Muscle of arm (tissue), 12 donors: Measurements from ENCODE around the gene LCN6. TPM values are rescaled to one million over a fixed set of nuclear protein-coding genes. Genes with fewer than 3 reads are reported as not detected.

Source experiments
- DNase-seq: peaks from one replicate; pipeline ENCODE4 v3.0.0-alpha.2; 2013
- polyA plus RNA-seq, 12 donors: library from polyadenylated mRNA; unstranded; fragments of 120-200 nt; gene quantifications; one replicate each; pipeline ENCODE4 v1.2.1, GENCODE V29; 2013; ENCODE audit not compliant: insufficient read length in 12 of 12

LCN6 gene
- polyA plus RNA-seq, 12 donors = 0.21 to 0.40 TPM; not detected in 10

GRCh38 chr9:136744773-136745172, 3.6 kb downstream of the LCN6 start:
- DNase-seq = no peak

- DNase-seq = no peak
Measured at GRCh38 chr9:136743639-136744211, 4.6 kb downstream of the LCN6 start.

GRCh38 chr9:136742591-136743391, 5.5 kb downstream of the LCN6 start, which contains the start of gene LCN10:
TSS of gene LCN10 (minus strand) at chr9:136742940. CDS start at chr9:136742903, 37 bp downstream.
- no peak for DNase-seq

DNA sequence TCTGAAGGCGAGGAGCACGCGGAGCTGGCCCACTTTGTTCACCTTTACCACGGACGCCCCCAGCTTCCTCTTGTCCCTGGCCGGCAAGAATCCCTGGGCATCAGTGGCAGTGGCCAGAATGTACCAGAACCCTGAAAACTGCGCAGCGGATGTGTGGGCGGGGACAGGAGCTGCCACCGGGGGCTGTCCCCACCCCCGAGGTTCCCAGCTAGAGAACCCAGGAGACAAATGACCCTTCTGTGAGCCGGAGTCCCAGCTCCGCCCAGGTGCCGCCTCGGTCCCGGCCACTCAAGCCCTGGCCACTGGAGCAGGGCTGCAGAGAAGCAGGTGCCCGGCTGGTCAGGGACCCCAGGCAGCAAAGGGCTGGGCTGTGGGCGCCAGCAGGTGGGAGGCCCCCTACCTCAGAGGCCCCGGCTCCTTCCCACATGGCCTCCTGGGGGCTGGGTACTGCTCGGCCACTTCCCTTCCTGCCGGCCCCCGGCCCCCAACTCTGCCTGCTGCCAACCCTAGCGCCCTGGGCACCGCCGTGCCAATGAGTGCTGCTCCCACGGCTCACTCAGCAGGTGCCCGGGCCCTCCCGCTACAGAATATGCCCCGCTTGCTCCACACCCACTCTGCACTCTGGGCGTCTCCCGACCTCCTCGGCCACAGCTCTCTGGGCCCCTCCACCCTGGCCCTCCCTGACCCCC, 6.3 kb downstream of the LCN6 start:
- no peak for DNase-seq

DNA sequence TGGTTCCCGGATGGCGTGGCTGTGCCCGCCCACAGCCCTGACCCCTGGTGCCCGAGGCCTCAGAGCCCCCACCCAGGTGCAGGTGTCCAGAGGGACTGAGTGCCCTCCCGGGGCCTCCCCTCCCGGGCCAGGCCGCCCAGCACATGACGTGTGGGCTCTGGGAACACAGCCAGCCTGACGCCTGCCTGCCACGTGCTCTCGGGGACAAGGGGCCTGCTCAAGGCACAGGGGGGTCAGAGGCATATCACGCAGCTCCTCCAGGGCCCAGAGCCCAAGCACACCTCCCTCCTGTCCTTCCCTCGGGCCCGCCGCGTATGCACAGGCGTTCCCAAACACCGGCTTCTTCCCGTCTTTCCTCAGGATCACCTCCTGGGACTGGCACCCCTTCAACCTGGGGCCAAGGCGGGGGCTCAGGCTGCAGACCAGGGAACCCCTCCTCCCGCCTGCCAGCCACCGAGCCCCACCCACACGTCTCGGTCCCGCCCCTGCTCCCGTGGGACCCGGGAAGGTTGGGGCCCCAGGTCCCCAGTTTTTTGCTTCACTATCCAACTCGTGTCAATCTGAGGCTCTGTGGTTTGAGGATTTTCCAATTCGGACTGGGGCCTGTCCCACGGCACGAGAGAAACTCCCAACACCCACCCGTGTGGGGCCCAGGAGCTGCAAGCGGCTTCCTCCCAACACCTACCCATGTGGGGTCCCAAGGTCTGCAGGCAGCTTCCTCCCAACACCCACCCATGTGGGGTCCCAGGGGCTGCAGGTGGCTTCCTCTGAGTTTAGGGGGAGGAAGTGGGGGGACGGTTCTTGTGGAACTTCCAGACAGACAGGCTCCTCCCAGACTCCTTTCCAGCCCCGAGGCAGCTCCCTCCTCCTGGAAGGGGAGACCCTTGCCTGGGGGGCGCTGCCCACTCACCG, 7.1 kb downstream of the LCN6 start:
- DNase-seq = no peak

- DNase-seq = no peak
Measured at GRCh38 chr9:136740491-136740890, 7.8 kb downstream of the LCN6 start.

- DNase-seq = no peak
Measured at GRCh38 chr9:136740069-136740468, 8.3 kb downstream of the LCN6 start.

DNA sequence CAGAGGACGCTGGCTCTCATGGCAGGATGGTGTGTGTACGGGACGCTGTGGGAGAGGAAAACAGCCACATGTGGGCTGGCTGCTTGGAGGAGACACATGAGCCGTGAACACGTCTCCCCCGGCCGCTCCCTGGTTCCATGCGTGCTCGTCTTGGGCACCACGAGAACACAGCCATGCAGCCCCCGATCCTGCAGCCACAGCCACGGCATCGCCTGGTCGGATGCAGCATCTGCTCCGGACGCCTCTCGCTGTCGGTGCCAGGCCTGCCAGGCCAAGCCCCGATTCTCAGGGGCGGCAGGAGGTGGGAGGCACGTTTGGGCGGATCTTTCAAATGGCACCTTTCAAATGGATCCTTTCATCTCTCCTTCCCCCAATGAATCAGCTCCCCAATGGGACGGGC, 8.8 kb downstream of the LCN6 start:
- no peak for DNase-seq

DNA sequence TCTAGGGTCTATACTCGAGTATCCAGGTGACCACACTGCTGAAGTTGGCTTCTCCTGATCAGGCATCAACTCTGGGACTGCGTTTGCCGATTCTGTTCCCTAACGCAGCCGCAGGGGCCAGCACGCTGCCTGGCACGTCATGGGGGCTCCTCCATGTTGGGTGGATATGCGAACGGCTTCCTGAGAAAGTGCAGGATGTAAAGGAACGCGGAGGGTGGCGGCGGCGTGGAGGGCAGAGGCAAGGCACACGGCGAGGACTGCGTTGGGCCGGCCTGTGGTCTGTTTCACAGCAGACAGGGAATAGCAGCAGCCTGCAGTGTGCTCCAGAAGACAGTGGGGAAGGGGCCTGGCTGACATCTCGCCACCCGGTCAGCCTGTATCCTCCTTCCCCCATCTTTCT, 9.4 kb downstream of the LCN6 start:
- no peak for DNase-seq

DNA sequence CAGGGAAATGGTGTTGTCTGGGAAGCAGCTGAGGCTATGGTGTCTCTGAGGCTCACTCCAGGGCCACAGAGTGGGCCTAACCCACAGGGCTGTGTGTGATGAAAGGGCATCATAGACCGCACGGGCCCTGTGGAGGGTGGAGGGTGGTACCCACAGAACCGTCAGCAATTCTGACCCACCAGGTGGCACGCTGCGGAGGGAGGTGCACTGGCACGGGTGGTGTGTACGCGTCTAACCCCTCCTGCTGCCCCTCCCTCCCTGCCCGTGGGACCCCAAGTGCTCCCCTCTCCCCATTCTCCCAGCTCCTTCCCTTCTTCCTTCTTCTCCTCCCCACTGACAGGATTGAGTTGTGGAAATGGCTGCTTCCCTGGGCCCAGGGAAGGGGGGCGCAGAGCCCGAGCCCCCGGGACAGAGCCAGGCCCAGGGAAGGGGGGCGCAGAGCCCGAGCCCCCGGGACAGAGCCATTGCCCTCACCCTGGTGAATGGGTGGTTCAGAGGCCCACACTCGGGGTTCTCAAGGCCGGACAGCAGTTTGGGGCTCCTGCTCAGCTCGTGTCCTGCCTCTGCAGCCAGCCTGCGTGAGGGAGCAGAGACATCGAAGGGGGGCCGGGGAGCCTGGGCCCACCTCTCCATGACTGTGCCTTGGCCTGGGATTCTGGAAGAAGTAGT, 12.4 kb downstream of the LCN6 start:
- no peak for DNase-seq

DNA sequence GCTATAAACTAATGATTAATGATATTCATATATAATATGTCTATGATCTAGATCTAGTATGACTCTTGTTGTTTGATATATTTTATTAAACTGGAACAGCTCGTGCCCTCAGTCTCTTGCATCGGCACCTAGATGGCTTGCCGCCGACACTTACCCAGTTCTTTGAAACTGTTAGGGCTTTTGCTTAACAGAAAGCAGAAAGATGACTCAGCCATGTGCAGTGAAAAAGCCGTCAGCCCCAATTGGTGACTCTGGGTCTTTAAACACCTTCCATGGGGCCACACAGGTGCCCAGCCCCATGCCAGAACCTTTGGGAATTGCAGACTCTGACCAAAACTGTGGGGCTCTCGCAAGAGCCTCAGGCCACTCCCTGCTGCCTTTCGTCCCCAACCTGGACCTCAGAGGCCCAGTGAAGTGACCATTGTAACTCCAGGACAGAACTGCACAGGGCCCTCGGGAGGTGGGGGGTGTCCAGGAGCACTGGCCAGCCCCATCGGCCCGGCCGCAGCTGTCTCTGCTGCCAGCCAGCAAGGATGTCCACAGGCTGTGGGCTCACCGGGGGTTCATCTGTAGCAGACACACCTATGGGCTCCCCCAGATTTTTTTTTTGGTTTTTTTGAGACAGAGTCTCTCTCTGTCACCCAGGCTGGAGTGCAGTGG, 13.4 kb downstream of the LCN6 start:
- no peak for DNase-seq

- DNase-seq = no peak
Measured at GRCh38 chr9:136733611-136734010, 14.7 kb downstream of the LCN6 start.

GRCh38 chr9:136732444-136733178, 15.7 kb downstream of the LCN6 start:
- DNase-seq = no peak

DNA sequence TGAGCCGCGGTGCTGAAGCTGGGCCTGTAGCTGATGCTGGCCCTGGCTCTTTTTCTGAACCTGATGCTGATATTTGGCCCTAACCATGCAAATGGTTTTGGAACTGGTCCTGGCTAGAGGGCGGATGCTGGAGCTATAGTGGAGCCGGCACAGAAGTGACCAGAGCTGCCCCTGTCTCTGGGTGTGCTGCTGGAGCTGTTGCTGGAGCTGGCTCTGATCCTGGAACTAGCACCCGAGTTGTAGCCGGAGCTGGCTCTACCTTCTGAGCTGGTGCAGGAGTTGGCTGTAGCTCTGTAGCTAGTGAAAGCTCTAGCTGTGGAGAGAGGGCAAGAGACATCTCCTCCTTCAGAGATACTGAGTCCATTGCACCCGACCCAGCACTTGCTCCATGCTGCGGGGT, 18.4 kb downstream of the LCN6 start:
- DNase-seq = no peak

DNA sequence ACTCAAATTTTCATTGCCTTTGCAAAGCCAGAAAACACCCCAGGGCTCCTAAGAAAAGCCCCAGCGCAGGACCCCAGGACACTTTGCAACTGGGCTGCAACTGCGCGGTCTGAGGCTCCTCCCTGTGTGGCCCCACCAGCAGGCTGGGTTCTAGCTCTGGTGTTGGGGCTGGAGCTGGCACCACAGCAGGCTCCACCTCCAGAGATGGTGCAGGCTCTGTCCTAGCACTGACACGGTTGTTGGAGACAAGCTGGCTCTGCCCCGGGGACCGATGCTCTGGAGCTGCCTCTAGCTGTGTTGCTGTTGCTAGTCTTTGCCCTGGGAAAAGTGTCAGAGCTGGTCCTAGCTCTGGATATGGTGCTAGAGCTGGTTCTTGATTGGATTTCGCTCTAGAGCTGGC, 19.2 kb downstream of the LCN6 start:
- DNase-seq = no peak

DNA sequence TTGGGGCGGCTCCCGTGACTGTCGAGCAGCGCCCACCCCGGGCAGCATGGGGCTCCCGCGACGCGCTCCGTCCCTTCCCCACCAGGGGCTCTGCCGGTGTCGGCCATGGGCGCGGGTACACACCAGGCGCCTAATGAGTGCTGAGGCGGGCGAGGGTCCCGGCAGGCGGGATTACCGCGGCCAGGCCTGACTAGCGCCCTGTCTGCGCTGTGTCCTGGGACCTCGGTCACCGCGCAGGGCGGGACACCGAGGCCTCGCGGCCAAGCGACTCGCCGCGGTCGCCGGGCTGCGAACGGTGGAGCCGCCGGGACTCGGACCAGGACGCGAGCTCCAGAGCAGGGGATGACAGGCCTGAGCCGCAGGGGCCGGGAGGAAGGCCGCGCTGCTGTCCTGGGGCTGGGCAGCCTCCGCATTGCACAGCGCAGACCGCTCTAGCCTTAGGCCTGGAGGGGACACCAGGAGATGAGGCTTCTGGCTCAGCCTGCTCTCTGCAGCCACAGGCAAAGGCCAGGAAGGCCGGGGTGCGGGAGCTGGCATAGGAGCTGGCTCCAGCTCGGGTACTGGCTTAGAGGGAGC, 19.7 kb downstream of the LCN6 start:
- DNase-seq = no peak

GRCh38 chr9:136728080-136728547, 20.2 kb downstream of the LCN6 start:
- DNase-seq = peak; percentile 94

- DNase-seq = no peak
Measured at GRCh38 chr9:136726631-136727191, 21.6 kb downstream of the LCN6 start.

GRCh38 chr9:136726118-136726517, 22.2 kb downstream of the LCN6 start:
- DNase-seq = no peak
